ENCODE measurements around the gene VPS29. TPM values are rescaled to one million over a fixed set of nuclear protein-coding genes. Genes with fewer than 3 reads are reported as not detected.
"Not testable (repeated sequence)": the region's sequence is repeated elsewhere in the genome, so short reads cannot be mapped to it uniquely, and the experiment has no call there.

The VPS29 gene
- polyA plus RNA-seq, 4 donors: 159 to 252 (median 170) TPM

GRCh38 chr12:110545259-110545658 is 43.3 kb upstream of the VPS29 start:
- DNase-seq; H3K4me3 ChIP-seq (ENCODE audit: low read depth in 1 of 3, low read length in 3 of 3); H3K27me3 ChIP-seq (ENCODE audit: control insufficient read depth in 3 of 3, insufficient read depth in 3 of 3, low read length in 3 of 3); H3K27ac ChIP-seq (ENCODE audit: low read depth in 1 of 3, low read length in 2 of 3); H3K9me3 ChIP-seq (ENCODE audit: control insufficient read depth in 2 of 2, insufficient read depth in 1 of 2, low read depth in 1 of 2, low read length in 1 of 2); FAIRE-seq: not testable (repeated sequence)
- WGBS, 3 donors: 78 to 90% (median 87%) methylated on average over 4 of the region's 4 CpGs
- H3K36me3 ChIP-seq (ENCODE audit: control insufficient read depth in 3 of 3, insufficient read depth in 2 of 3, low read depth in 1 of 3, low read length in 3 of 3): peaks cover 4 to 24% (median 9%) of the 10 kb centered on the region in 3 donors
- peaks cover 0 to 12% (median 0%) of the 10 kb centered on the region in 3 donors for H3K4me1 ChIP-seq (ENCODE audit: control insufficient read depth in 3 of 3, insufficient read depth in 2 of 3, low read depth in 1 of 3, low read length in 2 of 3)

GRCh38 chr12:110543965-110544364 is 42.1 kb upstream of the VPS29 start:
- FAIRE-seq (no peak), DNase-seq (no peak)
- Histone ChIP-seq H3K27me3 (ENCODE audit: control insufficient read depth in 3 of 3, insufficient read depth in 3 of 3, low read length in 3 of 3) (no peaks in the 10 kb centered on the region), H3K4me3 (ENCODE audit: low read depth in 1 of 3, low read length in 3 of 3) (no peak overlapping the region), H3K4me1 (ENCODE audit: control insufficient read depth in 3 of 3, insufficient read depth in 2 of 3, low read depth in 1 of 3, low read length in 2 of 3) (peaks cover 0 to 12% (median 0%) of the 10 kb centered on the region in 3 donors), H3K36me3 (ENCODE audit: control insufficient read depth in 3 of 3, insufficient read depth in 2 of 3, low read depth in 1 of 3, low read length in 3 of 3) (peaks cover 5 to 26% (median 9%) of the 10 kb centered on the region in 3 donors), H3K9me3 (ENCODE audit: control insufficient read depth in 2 of 2, insufficient read depth in 1 of 2, low read depth in 1 of 2, low read length in 1 of 2) (no peaks in the 10 kb centered on the region), H3K27ac (ENCODE audit: low read depth in 1 of 3, low read length in 2 of 3) (peak overlapping the region in 2 of 3 donors; percentile 27 to 75)
- WGBS, 3 donors: 29 to 60% (median 51%) methylated on average over 4 of the region's 4 CpGs

- peaks cover 2 to 24% (median 4%) of the 10 kb centered on the region in 3 donors for H3K36me3 ChIP-seq (ENCODE audit: control insufficient read depth in 3 of 3, insufficient read depth in 2 of 3, low read depth in 1 of 3, low read length in 3 of 3)
- H3K27me3 ChIP-seq (ENCODE audit: control insufficient read depth in 3 of 3, insufficient read depth in 3 of 3, low read length in 3 of 3): no peaks in the 10 kb centered on the region
- H3K27ac ChIP-seq (ENCODE audit: low read depth in 1 of 3, low read length in 2 of 3): peak overlapping the region in 2 of 3 donors; percentile 27 to 75
- no peaks in the 10 kb centered on the region for H3K9me3 ChIP-seq (ENCODE audit: control insufficient read depth in 2 of 2, insufficient read depth in 1 of 2, low read depth in 1 of 2, low read length in 1 of 2)
- 16 to 28% (median 25%) methylated on average over 7 of the region's 7 CpGs for WGBS, 3 donors
- FAIRE-seq: no peak
- H3K4me3 ChIP-seq (ENCODE audit: low read depth in 1 of 3, low read length in 3 of 3): no peak overlapping the region
- peaks cover 0 to 12% (median 0%) of the 10 kb centered on the region in 3 donors for H3K4me1 ChIP-seq (ENCODE audit: control insufficient read depth in 3 of 3, insufficient read depth in 2 of 3, low read depth in 1 of 3, low read length in 2 of 3)
- peak; percentile 19 to 69 for DNase-seq
Observed at GRCh38 chr12:110543252-110543959, 41.5 kb upstream of the VPS29 start.

GRCh38 chr12:110540048-110540447 is 38.1 kb upstream of the VPS29 start:
- 86 to 89% (median 88%) methylated on average over 8 of the region's 8 CpGs for WGBS, 3 donors
- Histone ChIP-seq H3K4me3 (ENCODE audit: low read depth in 1 of 3, low read length in 3 of 3) (no peak overlapping the region), H3K27ac (ENCODE audit: low read depth in 1 of 3, low read length in 2 of 3) (no peak overlapping the region), H3K9me3 (ENCODE audit: control insufficient read depth in 2 of 2, insufficient read depth in 1 of 2, low read depth in 1 of 2, low read length in 1 of 2) (no peaks in the 10 kb centered on the region), H3K36me3 (ENCODE audit: control insufficient read depth in 3 of 3, insufficient read depth in 2 of 3, low read depth in 1 of 3, low read length in 3 of 3) (peaks cover 2 to 32% (median 5%) of the 10 kb centered on the region in 3 donors), H3K27me3 (ENCODE audit: control insufficient read depth in 3 of 3, insufficient read depth in 3 of 3, low read length in 3 of 3) (no peaks in the 10 kb centered on the region), H3K4me1 (ENCODE audit: control insufficient read depth in 3 of 3, insufficient read depth in 2 of 3, low read depth in 1 of 3, low read length in 2 of 3) (peaks cover 0 to 9% (median 0%) of the 10 kb centered on the region in 3 donors)
- FAIRE-seq (no peak), DNase-seq (no peak)

GRCh38 chr12:110538869-110539622 is 37.1 kb upstream of the VPS29 start:
- WGBS, 3 donors: 61 to 69% (median 62%) methylated on average over 5 of the region's 5 CpGs
- Histone ChIP-seq H3K27ac (ENCODE audit: low read depth in 1 of 3, low read length in 2 of 3) (peak overlapping the region in 2 of 3 donors; percentile 24 to 45), H3K27me3 (ENCODE audit: control insufficient read depth in 3 of 3, insufficient read depth in 3 of 3, low read length in 3 of 3) (no peaks in the 10 kb centered on the region), H3K36me3 (ENCODE audit: control insufficient read depth in 3 of 3, insufficient read depth in 2 of 3, low read depth in 1 of 3, low read length in 3 of 3) (peaks cover 2 to 27% (median 5%) of the 10 kb centered on the region in 3 donors), H3K4me3 (ENCODE audit: low read depth in 1 of 3, low read length in 3 of 3) (no peak overlapping the region), H3K4me1 (ENCODE audit: control insufficient read depth in 3 of 3, insufficient read depth in 2 of 3, low read depth in 1 of 3, low read length in 2 of 3) (peaks cover 0 to 9% (median 0%) of the 10 kb centered on the region in 3 donors), H3K9me3 (ENCODE audit: control insufficient read depth in 2 of 2, insufficient read depth in 1 of 2, low read depth in 1 of 2, low read length in 1 of 2) (no peaks in the 10 kb centered on the region)
- no peak for FAIRE-seq
- DNase-seq: peak; percentile 20 to 50

GRCh38 chr12:110537605-110538409 is 35.9 kb upstream of the VPS29 start:
- Histone ChIP-seq H3K36me3 (ENCODE audit: control insufficient read depth in 3 of 3, insufficient read depth in 2 of 3, low read depth in 1 of 3, low read length in 3 of 3) (peaks cover 2 to 24% (median 5%) of the 10 kb centered on the region in 3 donors), H3K27me3 (ENCODE audit: control insufficient read depth in 3 of 3, insufficient read depth in 3 of 3, low read length in 3 of 3) (no peaks in the 10 kb centered on the region), H3K27ac (ENCODE audit: low read depth in 1 of 3, low read length in 2 of 3) (peak overlapping the region in 1 of 3 donors; percentile 2), H3K9me3 (ENCODE audit: control insufficient read depth in 2 of 2, insufficient read depth in 1 of 2, low read depth in 1 of 2, low read length in 1 of 2) (no peaks in the 10 kb centered on the region), H3K4me1 (ENCODE audit: control insufficient read depth in 3 of 3, insufficient read depth in 2 of 3, low read depth in 1 of 3, low read length in 2 of 3) (peaks cover 0 to 8% (median 4%) of the 10 kb centered on the region in 3 donors), H3K4me3 (ENCODE audit: low read depth in 1 of 3, low read length in 3 of 3) (no peak overlapping the region)
- DNase-seq: peak; percentile 36 to 44
- whole genome bisulfite sequencing, 3 donors: 34 to 79% (median 38%) methylated on average over 9 of the region's 9 CpGs
- FAIRE-seq: no peak

GRCh38 chr12:110536834-110537604 is 35.1 kb upstream of the VPS29 start:
- Histone ChIP-seq H3K9me3 (ENCODE audit: control insufficient read depth in 2 of 2, insufficient read depth in 1 of 2, low read depth in 1 of 2, low read length in 1 of 2) (no peaks in the 10 kb centered on the region), H3K27ac (ENCODE audit: low read depth in 1 of 3, low read length in 2 of 3) (peak overlapping the region in 1 of 3 donors; percentile 2), H3K4me3 (ENCODE audit: low read depth in 1 of 3, low read length in 3 of 3) (no peak overlapping the region), H3K4me1 (ENCODE audit: control insufficient read depth in 3 of 3, insufficient read depth in 2 of 3, low read depth in 1 of 3, low read length in 2 of 3) (peaks cover 0 to 11% (median 5%) of the 10 kb centered on the region in 3 donors), H3K27me3 (ENCODE audit: control insufficient read depth in 3 of 3, insufficient read depth in 3 of 3, low read length in 3 of 3) (no peaks in the 10 kb centered on the region), H3K36me3 (ENCODE audit: control insufficient read depth in 3 of 3, insufficient read depth in 2 of 3, low read depth in 1 of 3, low read length in 3 of 3) (peaks cover 2 to 26% (median 5%) of the 10 kb centered on the region in 3 donors)
- 68 to 83% (median 74%) methylated on average over 4 of the region's 4 CpGs for WGBS, 3 donors
- DNase-seq: no peak
- no peak for FAIRE-seq
